CD4-positive, alpha-beta memory T cell (primary cell): ENCODE results near the gene PLEK. TPM values are rescaled to one million over a fixed set of nuclear protein-coding genes. Genes with fewer than 3 reads are reported as not detected.
"Not testable (repeated sequence)": the region's sequence is repeated elsewhere in the genome, so short reads cannot be mapped to it uniquely, and the experiment has no call there.

Experiments
- CTCF ChIA-PET: fragments of 350-600 bp; sonication (Branson Sonifier 250); formaldehyde crosslinking; loops from one replicate; lab custom pipeline; 2021; ENCODE audit warnings: inconsistent platforms; ENCODE audit not compliant: partially characterized antibody; lab: Charles Lee
- POLR2A ChIA-PET: fragments of 350-600 bp; sonication (Branson Sonifier 250); formaldehyde crosslinking; loops from one replicate; lab custom pipeline; 2021; ENCODE audit not compliant: partially characterized antibody; lab: Charles Lee
- DNase-seq, 5 donors: peaks; one replicate each; pipeline versions ENCODE4 v3.0.0 to v3.0.0-alpha.2; 2020 to 2022; ENCODE audit warnings: mixed read lengths in 1 of 5
- H3K27ac ChIP-seq: one replicate; pipeline ENCODE4 v1.7.0; 2013; ENCODE audit warnings: low read depth, low read length
- H3K27me3 ChIP-seq: 2 replicates; pipeline ENCODE4 v1.7.0; 2013; ENCODE audit warnings: mild to moderate bottlenecking, low read length, moderate library complexity; ENCODE audit not compliant: insufficient read depth
- H3K36me3 ChIP-seq: 2 replicates; pipeline ENCODE4 v1.7.0; 2013; ENCODE audit warnings: mild to moderate bottlenecking, low read length, moderate library complexity; ENCODE audit not compliant: insufficient read depth
- H3K4me1 ChIP-seq: 2 replicates; pipeline ENCODE4 v1.7.0; 2013; ENCODE audit warnings: mild to moderate bottlenecking, low read length, moderate library complexity; ENCODE audit not compliant: insufficient read depth
- H3K4me3 ChIP-seq, 2 donors: one replicate each; pipeline ENCODE4 v1.7.0; 2013; ENCODE audit warnings: low read length in 2 of 2, mild to moderate bottlenecking in 1 of 2
- H3K9me3 ChIP-seq, 2 donors: one replicate each; pipeline ENCODE4 v1.7.0; 2013; ENCODE audit warnings: low read length in 2 of 2, control low read depth in 1 of 2; ENCODE audit not compliant: control insufficient read depth in 1 of 2
- H3K27ac Mint-ChIP-seq, 7 donors: one replicate each; pipeline ENCODE4 v1.8.0; 2020 to 2021; ENCODE audit warnings: mixed read lengths in 7 of 7, mild to moderate bottlenecking in 6 of 7, inconsistent platforms in 3 of 7, moderate library complexity in 3 of 7
- H3K27me3 Mint-ChIP-seq, 2 donors: one replicate each; pipeline ENCODE4 v1.8.0; 2020 to 2021; ENCODE audit warnings: mixed read lengths in 2 of 2
- H3K36me3 Mint-ChIP-seq, 2 donors: one replicate each; pipeline ENCODE4 v1.8.0; 2020 to 2021; ENCODE audit warnings: mixed read lengths in 2 of 2, inconsistent platforms in 1 of 2, mild to moderate bottlenecking in 1 of 2
- H3K4me1 Mint-ChIP-seq, 4 donors: one replicate each; pipeline ENCODE4 v1.8.0; 2020 to 2021; ENCODE audit warnings: mixed read lengths in 4 of 4, mild to moderate bottlenecking in 1 of 4
- H3K4me3 Mint-ChIP-seq, 8 donors: one replicate each; pipeline ENCODE4 v1.8.0; 2020 to 2021; ENCODE audit warnings: mixed read lengths in 8 of 8, mild to moderate bottlenecking in 7 of 8, moderate library complexity in 6 of 8, inconsistent platforms in 3 of 8
- H3K9me3 Mint-ChIP-seq, 8 donors: one replicate each; pipeline ENCODE4 v1.8.0; 2020 to 2021; ENCODE audit warnings: mixed read lengths in 8 of 8, mild to moderate bottlenecking in 5 of 8, inconsistent platforms in 3 of 8, moderate library complexity in 1 of 8
- intact Hi-C: fragments of 100-400 bp; cut with micrococcal nuclease; formaldehyde crosslinking; loops from one replicate; pipeline ENCODE4 v1.15.1; 2023
- polyA plus RNA-seq, 2 donors: library from polyadenylated mRNA; unstranded; fragments of 300-500 nt; fragmentation: Illumina TruSeq; gene quantifications; one replicate each; pipeline ENCODE4 v1.2.3, GENCODE V29; 2021
- total RNA-seq, 2 experiments: library from RNA; stranded (reverse); gene quantifications; one replicate each; pipeline ENCODE4 v1.2.3, GENCODE V29; 2021

PLEK gene
- total and polyA plus RNA-seq, 4 experiments from 2014 or later: 5.7 to 10.7 (median 8.2) TPM

GRCh38 chr2:68371581-68371980 lies 6.5 kb downstream of the PLEK start:
- H3K4me3 Mint-ChIP-seq: peak overlapping the region in 5 of 8 donors; percentile 7 to 75 (median 44)
- no peaks in the 10 kb centered on the region for H3K27me3 Mint-ChIP-seq
- peaks cover 2 to 10% (median 7%) of the 10 kb centered on the region in 8 donors for H3K9me3 Mint-ChIP-seq
- peaks cover 40% of the 10 kb centered on the region for H3K4me1 ChIP-seq
- H3K27ac Mint-ChIP-seq: peak overlapping the region in 4 of 7 donors; percentile 9 to 54 (median 22)
- peaks cover 3% of the 10 kb centered on the region in 2 donors for H3K36me3 Mint-ChIP-seq
- H3K27ac ChIP-seq: no peak overlapping the region
- no peaks in the 10 kb centered on the region for H3K36me3 ChIP-seq
- H3K4me1 Mint-ChIP-seq: peaks cover 7 to 61% (median 33%) of the 10 kb centered on the region in 4 donors
- no peak overlapping the region for H3K4me3 ChIP-seq
- H3K9me3 ChIP-seq: no peaks in the 10 kb centered on the region
- DNase-seq: peak in 1 of 5 donors; percentile 33
- no peaks in the 10 kb centered on the region for H3K27me3 ChIP-seq
- CTCF ChIA-PET: interaction anchor here (0.9 to 1.8 kb wide), 5 partner anchors 11 to 72 kb away, joined by 3 to 5 read pairs (median 4); no protein-coding TSS in a partner anchor
- POLR2A ChIA-PET: interaction anchor here (1.0 to 2.0 kb wide), 4 partner anchors 55 to 145 kb away, joined by 4 to 7 read pairs (median 5); no protein-coding TSS in a partner anchor
- intact Hi-C loops: loop anchor here (1.0 kb wide), 1 partner anchor 9 kb away; no protein-coding TSS in a partner anchor

DNA sequence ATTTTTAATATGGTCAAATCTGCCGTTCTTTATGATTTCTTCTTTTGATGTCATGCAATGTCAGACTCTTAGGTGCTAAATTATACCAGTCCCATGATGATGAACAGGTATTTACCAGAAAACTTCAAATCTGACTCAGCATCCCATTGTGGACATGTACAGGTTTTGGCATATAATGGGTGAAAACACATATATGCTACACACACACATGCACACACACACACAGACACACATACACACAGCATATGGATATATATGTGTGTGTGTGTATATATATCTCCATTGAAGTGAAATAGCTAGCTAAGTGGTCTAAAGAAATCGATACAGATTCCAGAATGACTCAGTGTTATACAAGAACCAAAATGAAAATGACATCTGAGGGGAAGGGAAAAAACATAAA lies 7.4 kb downstream of the PLEK start:
- Histone ChIP-seq H3K27me3 (no peaks in the 10 kb centered on the region), H3K27ac (no peak overlapping the region), H3K4me1 (peaks cover 40% of the 10 kb centered on the region), H3K4me3 (no peak overlapping the region), H3K9me3 (no peaks in the 10 kb centered on the region), H3K36me3 (no peaks in the 10 kb centered on the region)
- peak overlapping the region in 1 of 7 donors; percentile 1 for H3K27ac Mint-ChIP-seq
- H3K36me3 Mint-ChIP-seq: peaks cover 3% of the 10 kb centered on the region in 2 donors
- POLR2A ChIA-PET: interaction anchor here (2.0 kb wide), 1 partner anchor 54 kb away, joined by 7 read pairs; no protein-coding TSS in a partner anchor
- peak overlapping the region in 2 of 8 donors; percentile 51 to 65 for H3K4me3 Mint-ChIP-seq
- no peaks in the 10 kb centered on the region for H3K27me3 Mint-ChIP-seq
- H3K9me3 Mint-ChIP-seq: peaks cover 2 to 10% (median 7%) of the 10 kb centered on the region in 8 donors
- intact Hi-C loops: no loop called here
- no peak for DNase-seq
- H3K4me1 Mint-ChIP-seq: peaks cover 7 to 66% (median 39%) of the 10 kb centered on the region in 4 donors
- CTCF ChIA-PET: interaction anchor here (1.8 kb wide), 1 partner anchor 54 kb away, joined by 4 read pairs; no protein-coding TSS in a partner anchor

DNA sequence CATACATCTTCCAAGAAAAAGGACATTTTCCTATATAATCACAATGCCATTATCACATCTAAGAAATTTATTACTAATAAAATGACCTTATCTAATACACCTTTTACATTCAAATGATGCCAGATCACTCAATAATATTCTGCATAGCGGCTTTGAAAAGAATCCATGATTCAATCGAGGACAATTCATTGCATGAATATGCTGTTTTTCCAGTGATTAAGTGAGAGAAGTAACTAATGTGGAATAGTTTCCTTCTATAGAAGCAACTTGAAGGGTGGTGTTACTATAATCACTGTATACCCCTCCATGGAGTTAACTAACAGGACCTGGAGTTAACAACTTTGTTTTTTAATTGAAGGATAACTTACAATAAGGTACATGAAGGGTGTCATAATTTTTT lies 9.1 kb downstream of the PLEK start:
- H3K9me3 ChIP-seq: no peaks in the 10 kb centered on the region
- intact Hi-C loops: no loop called here
- Mint-ChIP-seq H3K4me3 (no peak overlapping the region), H3K36me3 (no peaks in the 10 kb centered on the region), H3K9me3 (peaks cover 0 to 4% (median 0%) of the 10 kb centered on the region in 8 donors), H3K27ac (no peak overlapping the region), H3K27me3 (no peaks in the 10 kb centered on the region), H3K4me1 (peaks cover 7 to 61% (median 46%) of the 10 kb centered on the region in 4 donors)
- no peak for DNase-seq
- H3K27ac ChIP-seq: no peak overlapping the region
- H3K36me3 ChIP-seq: no peaks in the 10 kb centered on the region
- H3K4me1 ChIP-seq: peaks cover 42% of the 10 kb centered on the region
- ChIA-PET CTCF (interaction anchor here (0.8 kb wide), 1 partner anchor 17 kb away, joined by 3 read pairs; no protein-coding TSS in a partner anchor), POLR2A (no interaction called here)
- no peak overlapping the region for H3K4me3 ChIP-seq
- H3K27me3 ChIP-seq: no peaks in the 10 kb centered on the region

- no peak for DNase-seq
- H3K4me1 ChIP-seq: peaks cover 55% of the 10 kb centered on the region
- H3K36me3 ChIP-seq: no peaks in the 10 kb centered on the region
- no peak overlapping the region for H3K4me3 ChIP-seq
- H3K9me3 ChIP-seq: no peaks in the 10 kb centered on the region
- H3K4me3 Mint-ChIP-seq: peak overlapping the region in 1 of 8 donors; percentile 36
- no peaks in the 10 kb centered on the region for H3K27me3 Mint-ChIP-seq
- intact Hi-C loops: no loop called here
- H3K27ac ChIP-seq: no peak overlapping the region
- H3K27ac Mint-ChIP-seq: no peak overlapping the region
- peaks cover 3 to 6% of the 10 kb centered on the region in 2 donors for H3K36me3 Mint-ChIP-seq
- H3K27me3 ChIP-seq: no peaks in the 10 kb centered on the region
- POLR2A ChIA-PET: interaction anchor here (1.0 kb wide), 1 partner anchor 10 kb away, joined by 3 read pairs; the partner anchor contains the start of gene PLEK
- H3K4me1 Mint-ChIP-seq: peaks cover 15 to 74% (median 52%) of the 10 kb centered on the region in 4 donors
- CTCF ChIA-PET: interaction anchor here (1.6 kb wide), 1 partner anchor 65 kb away, joined by 4 read pairs; no protein-coding TSS in a partner anchor
- H3K9me3 Mint-ChIP-seq: no peaks in the 10 kb centered on the region
Measured at GRCh38 chr2:68375582-68375981, 10.5 kb downstream of the PLEK start.

- no peaks in the 10 kb centered on the region for H3K27me3 ChIP-seq
- POLR2A ChIA-PET: no interaction called here
- H3K36me3 Mint-ChIP-seq: peaks cover 3 to 7% of the 10 kb centered on the region in 2 donors
- peaks cover 12 to 66% (median 45%) of the 10 kb centered on the region in 4 donors for H3K4me1 Mint-ChIP-seq
- peak overlapping the region in 1 of 7 donors; percentile 33 for H3K27ac Mint-ChIP-seq
- H3K27ac ChIP-seq: no peak overlapping the region
- no peaks in the 10 kb centered on the region for H3K9me3 Mint-ChIP-seq
- CTCF ChIA-PET: no interaction called here
- no peaks in the 10 kb centered on the region for H3K36me3 ChIP-seq
- intact Hi-C loops: no loop called here
- no peak overlapping the region for H3K4me3 ChIP-seq
- no peaks in the 10 kb centered on the region for H3K27me3 Mint-ChIP-seq
- no peak for DNase-seq
- H3K4me1 ChIP-seq: peaks cover 46% of the 10 kb centered on the region
- peak overlapping the region in 3 of 8 donors; percentile 2 to 11 (median 4) for H3K4me3 Mint-ChIP-seq
- H3K9me3 ChIP-seq: no peaks in the 10 kb centered on the region
Measured at GRCh38 chr2:68377137-68377780, 12.2 kb downstream of the PLEK start.

DNA sequence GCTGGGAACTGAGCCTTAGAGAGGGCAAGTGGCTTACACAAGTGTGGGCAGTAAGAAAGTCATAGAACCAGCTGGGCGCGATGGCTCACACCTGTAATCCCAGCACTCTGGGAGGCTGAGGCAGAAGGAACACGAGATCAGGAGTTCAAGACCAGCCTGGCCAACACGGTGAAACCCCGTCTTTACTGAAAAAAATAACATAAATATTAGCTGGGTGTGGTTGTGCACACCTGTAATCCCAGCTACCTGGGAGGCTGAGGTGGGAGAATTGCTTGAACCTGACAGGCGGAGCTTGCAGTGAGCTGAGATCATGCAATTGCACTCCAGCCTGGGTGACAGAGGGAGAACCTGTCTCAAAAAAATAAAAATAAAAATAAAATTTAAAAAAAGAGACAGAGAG lies 13.7 kb downstream of the PLEK start:
- H3K27me3 ChIP-seq, DNase-seq, H3K27ac ChIP-seq, H3K9me3 Mint-ChIP-seq, H3K4me3 ChIP-seq, H3K36me3 ChIP-seq, H3K9me3 ChIP-seq, CTCF ChIA-PET, intact Hi-C loops, H3K27me3 Mint-ChIP-seq: not testable (repeated sequence)
- POLR2A ChIA-PET: interaction anchor here (0.7 to 1.0 kb wide), 4 partner anchors 13 to 126 kb away, joined by 3 to 4 read pairs (median 3); no protein-coding TSS in a partner anchor
- Mint-ChIP-seq H3K4me1 (peaks cover 10 to 62% (median 45%) of the 10 kb centered on the region in 4 donors), H3K36me3 (peaks cover 3 to 13% of the 10 kb centered on the region in 2 donors), H3K27ac (peak overlapping the region in 3 of 7 donors; percentile 25 to 49 (median 30)), H3K4me3 (peak overlapping the region in 2 of 8 donors; percentile 31 to 38)
- peaks cover 40% of the 10 kb centered on the region for H3K4me1 ChIP-seq

- ChIA-PET POLR2A (interaction anchor here (0.7 to 1.0 kb wide), 4 partner anchors 13 to 126 kb away, joined by 3 to 4 read pairs (median 3); no protein-coding TSS in a partner anchor), CTCF (no interaction called here)
- H3K9me3 Mint-ChIP-seq: no peaks in the 10 kb centered on the region
- peak overlapping the region in 6 of 7 donors; percentile 3 to 82 (median 75) for H3K27ac Mint-ChIP-seq
- intact Hi-C loops: no loop called here
- Histone ChIP-seq H3K4me1 (peaks cover 40% of the 10 kb centered on the region), H3K27me3 (no peaks in the 10 kb centered on the region), H3K27ac (peak overlapping the region; percentile 32), H3K9me3 (no peaks in the 10 kb centered on the region), H3K36me3 (no peaks in the 10 kb centered on the region), H3K4me3 (no peak overlapping the region)
- no peaks in the 10 kb centered on the region for H3K27me3 Mint-ChIP-seq
- DNase-seq: peak in 2 of 5 donors; percentile 28 to 51
- peak overlapping the region in 6 of 8 donors; percentile 25 to 79 (median 56) for H3K4me3 Mint-ChIP-seq
- H3K4me1 Mint-ChIP-seq: peaks cover 10 to 58% (median 46%) of the 10 kb centered on the region in 4 donors
- H3K36me3 Mint-ChIP-seq: peaks cover 3 to 13% of the 10 kb centered on the region in 2 donors
Measured at GRCh38 chr2:68379184-68379708, 14.2 kb downstream of the PLEK start.
